HG03520 (cell line): Measurements from ENCODE around the gene INPP4A.

Source experiments
- ATAC-seq: cut with Tn5 transposase; IDR thresholded peaks from one replicate; pipeline ENCODE4 v1.9.1; 2021; ENCODE audit warnings: mild to moderate bottlenecking, moderate library complexity; ENCODE audit not compliant: unreplicated experiment

INPP4A gene

GRCh38 chr2:98509542-98510321 lies 65.1 kb downstream of the INPP4A start:
- ATAC-seq, result no peak

DNA sequence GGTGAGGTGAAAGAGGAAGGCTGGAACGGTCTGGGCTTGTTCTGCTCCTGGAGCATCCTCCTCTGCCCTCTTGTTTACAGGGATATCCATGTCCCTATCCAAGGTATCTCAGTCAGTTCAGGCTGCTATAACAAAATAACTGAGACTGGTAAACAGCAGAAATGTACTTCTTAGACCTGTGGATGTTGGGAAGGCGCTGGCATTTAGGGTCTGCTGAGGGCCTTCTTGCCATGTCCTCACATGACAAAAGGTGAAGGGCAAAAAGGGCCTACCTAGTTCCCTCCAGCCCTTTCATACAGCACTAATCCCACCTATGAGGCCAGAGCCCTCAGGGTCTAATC lies 65.6 kb downstream of the INPP4A start:
- no peak for ATAC-seq

DNA sequence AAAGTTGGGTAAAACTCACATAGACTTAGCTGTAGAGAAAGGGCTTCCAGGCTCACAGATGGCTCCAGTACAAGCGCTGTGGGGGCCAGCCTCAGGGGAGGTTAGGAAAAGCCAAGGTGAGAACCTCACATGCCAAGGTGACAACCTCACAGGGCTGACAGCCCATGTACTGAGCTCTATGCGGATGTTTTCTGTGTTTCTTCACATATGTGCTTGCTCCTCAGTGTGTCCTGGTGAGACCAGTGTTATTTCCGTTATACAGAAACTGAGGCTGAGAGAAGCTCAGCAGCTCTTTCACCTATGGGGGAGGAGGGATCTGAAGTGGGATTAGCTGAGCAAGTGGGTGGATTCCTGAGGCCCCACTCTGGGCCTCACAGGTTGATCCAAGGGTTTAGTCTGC lies 67.3 kb downstream of the INPP4A start:
- no peak for ATAC-seq

DNA sequence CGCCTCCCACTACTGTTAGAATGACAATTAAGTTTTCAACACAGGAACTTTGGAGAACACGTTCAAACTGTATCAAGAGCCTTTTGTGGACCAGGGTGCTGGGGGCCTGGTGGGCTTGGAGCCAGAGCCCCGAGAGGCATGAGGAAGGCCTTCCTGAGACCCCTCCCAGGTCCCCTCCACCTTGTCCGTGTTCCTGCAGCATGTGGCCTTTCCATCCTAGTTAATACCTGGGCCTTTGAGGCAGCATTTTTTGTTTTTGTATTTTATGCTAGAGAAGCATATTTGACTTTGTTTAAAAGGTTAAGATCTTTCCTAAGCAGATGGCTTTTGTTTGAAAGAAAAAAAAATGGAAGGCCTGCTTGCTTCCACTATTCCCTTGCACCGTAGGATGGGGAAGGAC lies 68.0 kb downstream of the INPP4A start:
- ATAC-seq, result no peak

- ATAC-seq, result no peak
Measured at GRCh38 chr2:98514096-98514639, 69.5 kb downstream of the INPP4A start.

DNA sequence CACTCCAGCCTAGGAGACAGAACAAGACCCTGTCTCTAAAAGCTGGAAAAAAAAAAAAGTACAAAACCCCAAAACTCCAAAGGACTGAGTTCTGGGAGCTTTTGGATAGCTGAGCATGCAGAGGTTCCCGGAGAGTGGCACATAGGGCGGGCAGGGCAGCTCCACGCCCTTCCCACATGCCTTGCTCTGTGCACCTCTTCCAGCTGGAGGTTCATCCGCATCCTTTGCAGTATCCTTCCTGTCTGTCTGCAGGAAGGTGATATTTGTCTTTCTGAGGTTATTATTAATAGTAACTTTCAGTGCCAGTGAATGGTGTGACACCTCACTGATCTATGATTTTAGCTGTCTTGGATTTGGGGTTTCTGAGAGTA lies 70.2 kb downstream of the INPP4A start:
- no peak for ATAC-seq

GRCh38 chr2:98515250-98515991 lies 70.8 kb downstream of the INPP4A start:
- no peak for ATAC-seq

DNA sequence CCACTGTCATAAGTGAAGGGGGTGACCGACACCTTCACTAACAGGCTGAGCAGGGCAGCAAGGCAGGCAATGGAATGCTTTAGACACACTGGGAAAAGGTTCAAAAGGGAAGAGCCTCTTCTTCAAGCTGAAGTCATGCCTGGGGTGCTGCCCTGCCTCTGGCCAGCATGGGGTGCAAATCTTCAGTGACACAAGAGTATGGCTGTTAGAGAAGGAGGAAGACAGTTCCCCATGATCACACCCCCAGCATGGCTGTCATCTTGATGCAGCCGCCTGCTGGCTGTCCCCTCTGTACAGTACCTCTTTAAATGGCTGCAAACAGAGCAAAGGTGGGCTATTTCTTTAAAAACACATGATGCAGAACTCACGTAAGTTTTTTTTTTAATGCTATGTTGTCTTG lies 71.9 kb downstream of the INPP4A start:
- no peak for ATAC-seq

DNA sequence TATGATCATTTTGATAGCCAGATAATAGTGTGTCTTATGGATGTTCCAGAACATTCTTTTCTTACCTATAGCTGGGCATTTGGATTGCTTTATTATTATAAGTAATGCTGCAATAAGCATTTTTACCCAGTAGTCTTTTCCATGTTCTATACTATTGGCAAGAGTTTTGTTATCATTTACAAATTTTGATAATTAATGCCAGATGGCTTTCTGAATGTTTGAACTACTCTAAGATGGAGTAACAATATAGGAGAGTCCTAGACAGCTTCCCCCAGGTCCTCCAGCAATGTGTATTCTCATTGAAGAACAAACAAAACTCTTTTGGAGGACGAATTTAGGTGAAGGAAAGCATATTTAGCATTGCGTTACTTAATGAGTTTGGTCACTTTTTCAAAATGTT lies 73.0 kb downstream of the INPP4A start:
- no peak for ATAC-seq

GRCh38 chr2:98518101-98518500 lies 73.4 kb downstream of the INPP4A start:
- no peak for ATAC-seq

DNA sequence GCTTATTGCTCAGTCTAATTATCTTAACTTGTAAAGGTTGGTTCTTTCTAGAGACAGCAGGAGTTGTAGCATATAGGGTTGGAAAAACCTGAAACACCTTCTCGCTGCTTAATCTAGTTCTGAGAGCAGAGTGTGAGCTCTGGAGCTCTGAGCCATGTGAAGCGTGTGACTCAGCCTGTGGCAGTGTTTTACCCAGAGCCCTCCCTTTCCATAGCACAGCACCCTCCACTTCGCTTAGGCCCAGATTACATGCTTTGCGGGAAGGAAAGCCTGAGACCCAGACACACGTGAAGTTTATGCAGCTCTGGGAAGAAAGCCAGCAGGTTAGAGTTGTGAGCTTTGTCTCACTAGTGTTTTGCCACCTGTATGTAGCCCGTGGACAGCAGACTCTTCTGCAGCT lies 74.5 kb downstream of the INPP4A start:
- ATAC-seq, result no peak

GRCh38 chr2:98519851-98520250 lies 75.2 kb downstream of the INPP4A start:
- no peak for ATAC-seq

- ATAC-seq, result no peak
Measured at GRCh38 chr2:98520806-98521205, 76.1 kb downstream of the INPP4A start.

DNA sequence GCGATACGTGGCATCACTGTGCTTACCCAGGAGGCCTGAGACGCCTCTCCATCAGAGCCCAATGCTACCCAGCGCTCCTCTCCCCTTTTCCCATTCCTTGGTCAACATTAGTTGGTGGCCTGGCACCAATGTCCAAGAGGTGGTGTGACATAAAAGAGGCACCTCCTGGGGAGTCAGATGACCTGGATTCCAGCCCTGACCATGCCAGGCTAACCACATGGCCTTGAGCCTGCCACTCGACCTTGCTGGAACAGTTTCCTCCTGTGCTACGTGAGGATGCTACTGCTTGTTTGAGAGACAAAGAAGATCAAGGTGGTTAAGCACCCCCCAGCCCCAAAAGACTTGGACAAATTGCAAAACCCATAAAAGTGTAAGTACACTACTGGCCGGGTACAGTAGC lies 76.6 kb downstream of the INPP4A start:
- no peak for ATAC-seq

DNA sequence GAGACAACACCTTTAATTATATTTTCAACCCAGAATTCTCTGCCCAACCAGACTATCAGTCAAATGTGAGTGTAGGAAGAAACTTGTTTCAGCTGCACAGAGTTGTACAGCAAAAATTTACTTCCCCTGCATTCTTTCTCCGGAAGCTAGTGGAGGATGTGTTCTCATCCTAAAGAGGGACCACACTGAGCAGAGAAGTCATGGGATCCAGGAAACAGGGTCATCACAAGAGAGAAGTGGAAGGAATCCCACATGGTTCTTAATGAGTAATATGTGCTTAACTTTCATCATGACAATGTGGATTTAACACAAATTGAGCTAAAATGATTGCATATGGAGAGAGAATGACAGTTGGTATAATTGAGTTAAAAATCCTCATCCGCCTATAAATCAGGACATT lies 78.2 kb downstream of the INPP4A start:
- no peak for ATAC-seq

- ATAC-seq, result no peak
Measured at GRCh38 chr2:98524168-98524567, 79.5 kb downstream of the INPP4A start.

DNA sequence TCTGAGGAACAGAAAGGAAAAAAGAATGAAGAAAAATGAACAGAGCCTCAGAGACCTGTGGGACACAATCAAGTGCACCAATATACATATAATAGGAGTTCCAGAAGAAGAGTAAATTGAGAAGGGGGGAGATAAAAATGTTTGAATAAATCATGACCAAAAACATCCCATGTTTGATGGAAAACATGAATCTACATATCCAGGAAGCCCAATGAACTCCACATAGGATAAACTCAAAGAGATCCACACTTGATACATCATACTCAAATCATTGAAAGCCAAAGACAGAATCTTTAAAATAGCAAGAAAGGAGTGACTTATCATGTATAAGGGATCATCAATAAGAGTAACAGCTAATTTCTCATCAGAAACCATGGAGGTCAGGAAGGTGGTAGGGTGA lies 83.7 kb downstream of the INPP4A start:
- no peak for ATAC-seq

DNA sequence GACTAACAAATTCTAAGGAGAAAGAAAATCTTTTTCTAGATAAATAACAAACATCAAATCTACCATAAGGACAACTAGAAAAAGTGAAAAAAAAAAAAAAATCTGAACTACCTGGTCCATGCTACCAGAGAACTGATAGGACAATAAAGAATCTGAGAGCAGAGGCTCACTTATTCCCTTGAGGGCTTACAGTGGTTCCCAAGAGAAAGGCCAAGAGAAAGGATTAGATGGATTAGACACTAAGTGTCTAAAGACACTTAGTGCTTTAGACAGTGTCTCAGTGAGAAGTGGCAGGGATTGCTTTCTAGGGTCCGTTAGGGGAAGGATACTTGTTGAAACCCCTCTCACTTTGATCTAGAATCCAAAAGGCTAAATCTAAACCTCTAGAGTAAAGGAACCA lies 85.5 kb downstream of the INPP4A start:
- no peak for ATAC-seq

DNA sequence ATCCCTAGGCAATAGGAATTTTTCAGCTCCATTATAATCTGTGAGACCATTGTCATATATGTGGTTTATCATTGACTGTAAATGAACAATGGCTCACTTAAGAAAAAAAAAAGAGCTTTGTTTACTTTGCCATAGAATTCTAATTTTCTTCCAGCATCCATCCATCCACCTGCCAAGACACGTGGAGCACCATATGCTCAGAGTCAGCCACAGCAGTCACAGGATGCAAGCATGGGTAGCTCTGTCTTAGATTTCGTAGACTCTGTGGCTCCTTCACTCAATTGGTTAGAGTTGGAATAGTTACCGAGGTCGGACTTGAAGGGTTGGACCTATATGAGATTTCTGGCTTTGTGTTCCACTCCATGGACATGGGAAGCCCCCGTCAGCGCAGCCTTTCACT lies 88.1 kb downstream of the INPP4A start:
- ATAC-seq, result no peak

- ATAC-seq, result no peak
Measured at GRCh38 chr2:98533547-98533946, 88.9 kb downstream of the INPP4A start.

- no peak for ATAC-seq
Measured at GRCh38 chr2:98534761-98535160, 90.1 kb downstream of the INPP4A start.

DNA sequence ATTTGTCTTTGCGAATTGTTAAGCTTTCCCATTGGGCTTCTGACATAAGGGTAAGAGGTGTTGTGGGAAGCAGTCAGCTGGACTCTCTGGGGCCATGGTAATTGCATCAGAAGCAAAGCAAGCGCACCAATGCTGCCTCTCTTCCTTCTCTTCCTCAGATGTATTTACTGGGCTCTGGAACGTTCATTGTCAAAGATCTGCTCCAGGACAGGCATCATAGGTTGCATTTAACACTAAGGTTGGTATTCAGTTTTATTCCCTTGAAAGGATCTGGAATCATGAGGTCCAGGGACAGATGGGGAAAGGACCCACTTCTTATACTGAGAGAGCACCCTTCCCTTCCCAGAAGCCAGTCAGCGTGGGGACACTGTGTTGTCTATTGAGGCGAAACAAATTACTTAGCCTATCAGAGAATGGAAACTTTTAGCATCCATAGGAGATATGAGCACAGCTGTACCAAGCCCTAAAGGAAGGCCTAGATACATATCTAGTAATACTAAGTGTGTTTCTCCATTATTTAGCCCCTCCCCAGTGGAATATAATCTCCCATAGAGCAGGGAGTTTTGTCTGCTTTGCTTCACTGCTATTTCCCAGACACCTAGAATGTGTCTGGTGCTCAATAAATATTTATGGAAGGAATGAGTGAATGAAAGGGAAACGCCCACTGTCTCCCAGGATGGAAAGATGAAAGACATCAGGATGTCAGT lies 91.5 kb downstream of the INPP4A start:
- ATAC-seq, result no peak
